Endodermal cell (in vitro differentiated cells): ENCODE results near the gene IP6K3. TPM values are rescaled to one million over a fixed set of nuclear protein-coding genes. Genes with fewer than 3 reads are reported as not detected.
A peak's percentile ranks its signal among the peaks of the same experiment; 100 is the strongest.

Experiments
- DNase-seq: peaks from one replicate; pipeline ENCODE4 v3.0.0-alpha.2; 2017
- H3K27ac ChIP-seq: 2 replicates; pipeline ENCODE4 v1.5.1; 2013; ENCODE audit warnings: mild to moderate bottlenecking, low read depth, low read length, moderate library complexity
- H3K27me3 ChIP-seq: 2 replicates; pipeline ENCODE4 v1.6.1; 2013; ENCODE audit warnings: mild to moderate bottlenecking, low read length, moderate library complexity; ENCODE audit not compliant: insufficient read depth, control insufficient read depth, poor library complexity, severe bottlenecking
- H3K36me3 ChIP-seq: 2 replicates; pipeline ENCODE4 v1.7.0; 2013; ENCODE audit warnings: mild to moderate bottlenecking, low read length, moderate library complexity; ENCODE audit not compliant: control insufficient read depth, insufficient read depth
- H3K4me1 ChIP-seq: one replicate; pipeline ENCODE4 v1.7.0; 2013; ENCODE audit warnings: low read length; ENCODE audit not compliant: control insufficient read depth, insufficient read depth
- H3K4me3 ChIP-seq: 2 replicates; pipeline ENCODE4 v1.5.1; 2013; ENCODE audit warnings: mild to moderate bottlenecking, low read length, moderate library complexity
- H3K9ac ChIP-seq: 2 replicates; pipeline ENCODE4 v1.6.1; 2013; ENCODE audit warnings: mild to moderate bottlenecking, low read length, moderate library complexity; ENCODE audit not compliant: poor library complexity, severe bottlenecking; ENCODE audit errors: extremely low read depth
- H3K9me3 ChIP-seq: 2 replicates; pipeline ENCODE4 v1.6.1; 2013; ENCODE audit warnings: mild to moderate bottlenecking, low read length, moderate library complexity; ENCODE audit not compliant: control insufficient read depth
- H3K27ac Mint-ChIP-seq: 2 replicates; pipeline ENCODE4 v1.8.0; 2020; ENCODE audit warnings: mixed read lengths
- H3K27me3 Mint-ChIP-seq: 2 replicates; pipeline ENCODE4 v1.8.0; 2021; ENCODE audit warnings: mild to moderate bottlenecking, mixed read lengths; ENCODE audit not compliant: insufficient read depth
- H3K36me3 Mint-ChIP-seq: 2 replicates; pipeline ENCODE4 v1.8.0; 2020; ENCODE audit warnings: low read depth, mixed read lengths
- H3K4me1 Mint-ChIP-seq: 2 replicates; pipeline ENCODE4 v1.8.0; 2020; ENCODE audit warnings: mixed read lengths
- H3K4me3 Mint-ChIP-seq: 2 replicates; pipeline ENCODE4 v1.8.0; 2020; ENCODE audit warnings: mild to moderate bottlenecking, moderate library complexity, mixed read lengths
- H3K9me3 Mint-ChIP-seq: 2 replicates; pipeline ENCODE4 v1.8.0; 2020; ENCODE audit warnings: mild to moderate bottlenecking, mixed read lengths
- CTCF ChIP-seq: fragments of 200-600 bp; sonication (generic); conservative IDR thresholded peaks from 2 replicates; pipeline ENCODE4 v1.5.0; 2021; ENCODE audit warnings: antibody characterized with exemption, mild to moderate bottlenecking
- WGBS, 2 experiments: methylation state at CpG; one replicate each; pipeline versions ENCODE4 v1.1.5 to v1.1.7; 2013; ENCODE audit warnings: missing lambda C conversion rate in 2 of 2, mixed read lengths in 1 of 2; ENCODE audit not compliant: insufficient coverage in 1 of 2, insufficient read length in 1 of 2; 5-methylcytosine and 5-hydroxymethylcytosine counted together
- total RNA-seq, 2 donors: library from RNA; stranded (reverse); fragmentation: NEBNext Ultra II Directional in 1 of 2; extraction: Animal tissue kit (Norgen Biotek cat#: 25700) in 1 of 2; gene quantifications; 2 replicates in 1 of 2; 3 replicates in 1 of 2; pipeline ENCODE4 v1.2.1, GENCODE V29; 2021

Gene IP6K3
- total RNA-seq, 2 donors from 2014 or later, result not detected

- Mint-ChIP-seq H3K27ac (no peak overlapping the region), H3K27me3 (no peaks in the 10 kb centered on the region), H3K4me1 (peaks cover 18% of the 10 kb centered on the region), H3K9me3 (no peaks in the 10 kb centered on the region), H3K36me3 (peaks cover 65% of the 10 kb centered on the region), H3K4me3 (no peak overlapping the region)
- no peak for TF ChIP-seq CTCF
- DNase-seq, result no peak
- no peak overlapping the region for H3K4me3 ChIP-seq
- H3K36me3 ChIP-seq, result peaks cover 63% of the 10 kb centered on the region
- no peaks in the 10 kb centered on the region for H3K9me3 ChIP-seq
- WGBS, 2 experiments, result 95 to 96% methylated on average over 14 to 16 of the region's 16 CpGs
- H3K27ac ChIP-seq, result no peak overlapping the region
- H3K9ac ChIP-seq, result no peak overlapping the region
- peaks cover 6% of the 10 kb centered on the region for H3K4me1 ChIP-seq
- no peaks in the 10 kb centered on the region for H3K27me3 ChIP-seq
These were observed 51.2 kb downstream of the IP6K3 start for GRCh38 chr6:33695451-33695887.

GRCh38 chr6:33694977-33695376 is 51.7 kb downstream of the IP6K3 start:
- no peak overlapping the region for H3K9ac ChIP-seq
- no peak overlapping the region for H3K27ac Mint-ChIP-seq

GRCh38 chr6:33694401-33694931 is 52.2 kb downstream of the IP6K3 start:
- DNase-seq, result no peak
- no peak overlapping the region for H3K4me3 Mint-ChIP-seq
- Histone ChIP-seq H3K4me1 (peaks cover 6% of the 10 kb centered on the region), H3K27ac (no peak overlapping the region), H3K27me3 (no peaks in the 10 kb centered on the region), H3K9me3 (no peaks in the 10 kb centered on the region), H3K9ac (no peak overlapping the region), H3K4me3 (no peak overlapping the region), H3K36me3 (peaks cover 55% of the 10 kb centered on the region)
- no peaks in the 10 kb centered on the region for H3K9me3 Mint-ChIP-seq
- TF ChIP-seq CTCF, result no peak
- H3K4me1 Mint-ChIP-seq, result peaks cover 15% of the 10 kb centered on the region
- 87 to 96% methylated on average over 5 to 19 of the region's 19 CpGs for WGBS, 2 experiments
- H3K27me3 Mint-ChIP-seq, result no peaks in the 10 kb centered on the region
- peak overlapping the region; percentile 53 for H3K27ac Mint-ChIP-seq
- peaks cover 63% of the 10 kb centered on the region for H3K36me3 Mint-ChIP-seq

More at GRCh38 chr6:33694977-33695376, 51.7 kb downstream of the IP6K3 start:
- Histone ChIP-seq H3K9me3 (no peaks in the 10 kb centered on the region), H3K27me3 (no peaks in the 10 kb centered on the region), H3K4me1 (peaks cover 6% of the 10 kb centered on the region), H3K36me3 (peaks cover 60% of the 10 kb centered on the region), H3K27ac (no peak overlapping the region), H3K4me3 (no peak overlapping the region)
- 82 to 100% methylated on average over 3 to 5 of the region's 5 CpGs for WGBS, 2 experiments
- H3K9me3 Mint-ChIP-seq, result no peaks in the 10 kb centered on the region
- no peaks in the 10 kb centered on the region for H3K27me3 Mint-ChIP-seq
- peaks cover 15% of the 10 kb centered on the region for H3K4me1 Mint-ChIP-seq
- H3K36me3 Mint-ChIP-seq, result peaks cover 63% of the 10 kb centered on the region
- TF ChIP-seq CTCF, result no peak
- H3K4me3 Mint-ChIP-seq, result no peak overlapping the region
- DNase-seq, result no peak
